GM13977 (cell line): ENCODE measurements around the gene ACAP1.

Experiments
- DNase-seq: peaks from one replicate; pipeline ENCODE4 v3.0.0; 2012; ENCODE audit warnings: low spot score
- CTCF ChIP-seq: IDR thresholded peaks from 2 replicates; pipeline ENCODE4 v1.5.1; 2012; ENCODE audit warnings: mild to moderate bottlenecking, control low read depth; ENCODE audit not compliant: insufficient read depth; ENCODE audit errors: extremely low read depth, missing control alignments
- in situ Hi-C: fragments of 300-500 bp; cut with MboI; formaldehyde crosslinking; loops from one replicate; pipeline ENCODE4 v1.12.0; 2022; ENCODE audit warnings: low sequenced_read_pairs, low pct_unique_long_range_greater_than_20kb, mixed read lengths, inconsistent platforms; ENCODE audit not compliant: unreplicated experiment

Gene ACAP1

GRCh38 chr17:7315570-7316235, 20.6 kb upstream of the ACAP1 start:
- no peak for DNase-seq
- no peak for TF ChIP-seq CTCF
- in situ Hi-C loops, result no loop called here

GRCh38 chr17:7317161-7317803, 19.0 kb upstream of the ACAP1 start:
- DNase-seq, result peak; percentile 17
- no peak for TF ChIP-seq CTCF
- in situ Hi-C loops, result no loop called here

- TF ChIP-seq CTCF, result no peak
- DNase-seq, result no peak
- in situ Hi-C loops, result no loop called here
Measured at GRCh38 chr17:7318121-7318860, 18.0 kb upstream of the ACAP1 start.

- in situ Hi-C loops, result no loop called here
- TF ChIP-seq CTCF, result no peak
- no peak for DNase-seq
Measured at GRCh38 chr17:7321466-7321865, 14.9 kb upstream of the ACAP1 start.

- TF ChIP-seq CTCF, result no peak
- DNase-seq, result no peak
- in situ Hi-C loops, result no loop called here
Measured at GRCh38 chr17:7322520-7323194, 13.7 kb upstream of the ACAP1 start.

GRCh38 chr17:7323731-7324437, 12.4 kb upstream of the ACAP1 start:
- peak; percentile 80 for DNase-seq
- in situ Hi-C loops, result no loop called here
- peak; percentile 86 for TF ChIP-seq CTCF
